SH-SY5Y (cell line): ENCODE measurements around the gene UTP4.

Source experiments
- GATA2 ChIP-seq: IDR thresholded peaks from 2 replicates; pipeline ENCODE4 v1.6.1; 2011; ENCODE audit warnings: mild to moderate bottlenecking, low read depth, low read length
- GATA3 ChIP-seq: IDR thresholded peaks from 2 replicates; pipeline ENCODE4 v1.6.1; 2011; ENCODE audit warnings: low read depth, mild to moderate bottlenecking, low read length, moderate library complexity

- TF ChIP-seq GATA2 (no peak), GATA3 (no peak)
These were observed 518 bp upstream of the UTP4 start for GRCh38 chr16:69131839-69132423.
